Measurements from ENCODE around the gene TARDBP. TPM values are rescaled to one million over a fixed set of nuclear protein-coding genes. Genes with fewer than 3 reads are reported as not detected.
"Not testable (repeated sequence)": the region's sequence is repeated elsewhere in the genome, so short reads cannot be mapped to it uniquely, and the experiment has no call there.

Gene TARDBP
- total and polyA plus RNA-seq, 10 donors = 88.0 to 243 (median 129) TPM

GRCh38 chr1:11059968-11060830 lies 47.7 kb downstream of the TARDBP start, which contains the start of gene SRM:
Gene SRM, minus strand, starts transcription at chr1:11060018. Its CDS starts 75 bp downstream, at chr1:11059943.
- TF ChIP-seq CTCF (IDR thresholded peaks at IDR 0.05 in 8 of 11, conservative IDR thresholded peaks at IDR 0.05 in 3 of 11) (peak in 8 of 11 experiments; percentile 18 to 86 (median 76)), POLR2AphosphoS5 (IDR thresholded peaks at IDR 0.05) (peak; percentile 81 to 88 (median 86)), POLR2A (IDR thresholded peaks at IDR 0.05) (no peak)
- H3K9me3 ChIP-seq = peaks cover 0 to 4% (median 0%) of the 10 kb centered on the region in 8 donors
- DNase-seq = peak; percentile 97
- 0 to 1% (median 0%) methylated on average over 18 to 83 of the region's 83 CpGs for WGBS, 5 donors
- H3K27ac ChIP-seq = peak within 1 kb of the TSS; percentile 44 to 89 (median 74)
- H3K27me3 ChIP-seq (replicated peaks in 1 of 7) = no peaks in the 10 kb centered on the region
- H3K4me1 ChIP-seq = peaks cover 14 to 49% (median 30%) of the 10 kb centered on the region in 6 donors
- H3K36me3 ChIP-seq = peaks cover 0 to 53% (median 26%) of the 10 kb centered on the region in 6 donors
- H3K4me3 ChIP-seq = peak within 1 kb of the TSS; percentile 73 to 99 (median 94)
- intact Hi-C loops (cut with DNase I; ENCODE audit: low total_unique reads) = no loop called here

- H3K4me3 ChIP-seq = no peak overlapping the region
- DNase-seq = no peak
- H3K27ac ChIP-seq = peak overlapping the region in 3 of 8 donors; percentile 83 to 89 (median 86)
- peaks cover 0 to 5% (median 0%) of the 10 kb centered on the region in 8 donors for H3K9me3 ChIP-seq
- TF ChIP-seq POLR2AphosphoS5 (IDR thresholded peaks at IDR 0.05) = no peak
- no peak for TF ChIP-seq POLR2A (IDR thresholded peaks at IDR 0.05)
- no peak for TF ChIP-seq CTCF (IDR thresholded peaks at IDR 0.05 in 8 of 11, conservative IDR thresholded peaks at IDR 0.05 in 3 of 11)
- no peaks in the 10 kb centered on the region for H3K27me3 ChIP-seq (replicated peaks in 1 of 7)
- 80 to 85% (median 81%) methylated on average over 5 of the region's 5 CpGs for WGBS, 5 donors
- H3K36me3 ChIP-seq = peaks cover 0 to 53% (median 26%) of the 10 kb centered on the region in 6 donors
- peaks cover 14 to 49% (median 30%) of the 10 kb centered on the region in 6 donors for H3K4me1 ChIP-seq
- intact Hi-C loops (cut with DNase I; ENCODE audit: low total_unique reads) = no loop called here
Measured at GRCh38 chr1:11061652-11062365, 49.4 kb downstream of the TARDBP start.

GRCh38 chr1:11062965-11063401 lies 50.5 kb downstream of the TARDBP start:
- H3K36me3 ChIP-seq = peaks cover 0 to 53% (median 33%) of the 10 kb centered on the region in 6 donors
- no peak overlapping the region for H3K4me3 ChIP-seq
- TF ChIP-seq CTCF (IDR thresholded peaks at IDR 0.05 in 8 of 11, conservative IDR thresholded peaks at IDR 0.05 in 3 of 11) (no peak), POLR2AphosphoS5 (IDR thresholded peaks at IDR 0.05) (no peak), POLR2A (IDR thresholded peaks at IDR 0.05) (no peak)
- DNase-seq = no peak
- 47 to 77% (median 54%) methylated on average over 3 of the region's 3 CpGs for WGBS, 5 donors
- no peaks in the 10 kb centered on the region for H3K27me3 ChIP-seq (replicated peaks in 1 of 7)
- H3K9me3 ChIP-seq = peaks cover 0 to 5% (median 0%) of the 10 kb centered on the region in 8 donors
- intact Hi-C loops (cut with DNase I; ENCODE audit: low total_unique reads) = no loop called here
- peak overlapping the region in 1 of 8 donors; percentile 16 for H3K27ac ChIP-seq
- H3K4me1 ChIP-seq = peaks cover 14 to 45% (median 30%) of the 10 kb centered on the region in 6 donors

GRCh38 chr1:11063937-11064537 lies 51.6 kb downstream of the TARDBP start:
- H3K4me3 ChIP-seq; H3K27me3 ChIP-seq (replicated peaks in 1 of 7); DNase-seq; intact Hi-C loops (cut with DNase I; ENCODE audit: low total_unique reads); H3K27ac ChIP-seq; H3K9me3 ChIP-seq: not testable (repeated sequence)
- Histone ChIP-seq H3K36me3 (peaks cover 0 to 61% (median 43%) of the 10 kb centered on the region in 6 donors), H3K4me1 (peaks cover 8 to 34% (median 23%) of the 10 kb centered on the region in 6 donors)
- WGBS, 5 donors = 91 to 95% (median 94%) methylated on average over 15 to 18 of the region's 18 CpGs
